ENCODE data around the gene DIP2C.
"Not testable (repeated sequence)": the region's sequence is repeated elsewhere in the genome, so short reads cannot be mapped to it uniquely, and the experiment has no call there.

Gene DIP2C

DNA sequence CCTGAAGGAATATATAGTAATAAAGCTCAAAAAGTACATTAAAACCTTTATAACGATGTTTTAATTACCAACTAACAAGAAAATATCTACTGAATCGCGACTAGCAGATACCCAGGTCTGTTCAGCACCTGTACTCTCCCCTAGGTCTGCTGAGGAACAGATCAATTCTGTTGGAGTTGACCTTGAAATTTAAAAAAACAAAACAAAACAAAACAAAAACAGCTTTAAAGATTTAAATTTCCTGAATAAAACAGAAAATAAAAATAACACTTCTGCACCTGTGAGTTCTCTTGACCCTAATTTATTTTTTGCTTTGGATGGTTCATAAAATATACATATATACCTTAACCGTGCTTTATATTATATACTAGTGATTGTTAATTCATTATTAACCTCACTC, 24.6 kb downstream of the DIP2C start:
- Histone ChIP-seq H3K9me3 (replicated peaks; ENCODE audit: low read length) (no peaks in the 10 kb centered on the region), H3K4me2 (ENCODE audit: low read length) (no peak overlapping the region), H3K27me3 (ENCODE audit: control insufficient read depth, insufficient read depth, low read length) (no peaks in the 10 kb centered on the region), H3K4me3 (ENCODE audit: low read length) (no peak overlapping the region), H3K4me1 (ENCODE audit: control insufficient read depth, insufficient read depth, low read length) (peaks cover 10% of the 10 kb centered on the region), H3K36me3 (ENCODE audit: insufficient read depth, low read length) (no peaks in the 10 kb centered on the region), H3K9ac (ENCODE audit: low read depth, low read length) (no peak overlapping the region)

DNA sequence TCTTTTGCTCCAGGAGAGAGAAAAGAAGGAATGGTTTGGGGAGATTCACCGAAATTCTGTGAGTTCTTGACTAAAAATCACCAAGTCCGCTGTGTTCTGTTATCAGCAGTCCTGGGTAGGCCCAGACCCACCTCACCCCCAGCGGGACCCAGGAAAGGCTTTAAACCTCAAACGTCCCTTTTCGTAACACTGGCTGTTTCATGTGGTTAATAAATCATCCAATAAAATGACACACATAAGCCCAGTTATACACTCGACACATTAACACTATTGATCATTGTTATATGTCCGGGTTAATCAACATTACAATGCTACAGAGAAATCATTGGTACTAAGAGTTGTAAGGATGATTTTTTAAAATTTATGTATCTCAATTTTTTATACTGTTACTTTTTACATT, 25.2 kb downstream of the DIP2C start:
- Histone ChIP-seq H3K4me3 (ENCODE audit: low read length) (no peak overlapping the region), H3K9ac (ENCODE audit: low read depth, low read length) (no peak overlapping the region), H3K27me3 (ENCODE audit: control insufficient read depth, insufficient read depth, low read length) (no peaks in the 10 kb centered on the region), H3K4me2 (ENCODE audit: low read length) (no peak overlapping the region), H3K4me1 (ENCODE audit: control insufficient read depth, insufficient read depth, low read length) (peaks cover 15% of the 10 kb centered on the region), H3K9me3 (replicated peaks; ENCODE audit: low read length) (no peaks in the 10 kb centered on the region), H3K36me3 (ENCODE audit: insufficient read depth, low read length) (no peaks in the 10 kb centered on the region)

DNA sequence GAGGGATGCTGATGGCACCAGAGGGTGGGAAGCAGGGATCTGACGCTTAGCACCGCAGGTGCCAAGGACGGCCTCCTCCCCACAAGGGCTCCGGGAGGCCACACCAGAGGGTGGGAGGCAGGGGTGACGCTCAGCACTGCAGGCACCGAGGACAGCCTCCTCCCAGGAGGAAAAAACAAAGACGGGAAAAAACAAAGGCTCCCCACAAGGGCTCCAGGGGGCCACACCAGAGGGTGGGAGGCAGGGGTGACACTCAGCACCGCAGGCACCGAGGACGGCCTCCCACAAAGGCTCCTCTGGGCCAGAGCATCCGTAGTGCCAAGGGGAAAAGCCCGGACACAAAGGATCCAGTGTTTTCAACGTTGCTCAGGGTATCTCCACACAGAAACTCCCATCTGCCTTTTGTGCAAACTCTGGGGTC, 25.6 kb downstream of the DIP2C start:
- H3K4me2 ChIP-seq (ENCODE audit: low read length), result no peak overlapping the region
- no peaks in the 10 kb centered on the region for H3K27me3 ChIP-seq (ENCODE audit: control insufficient read depth, insufficient read depth, low read length)
- no peak overlapping the region for H3K4me3 ChIP-seq (ENCODE audit: low read length)
- H3K36me3 ChIP-seq (ENCODE audit: insufficient read depth, low read length), result no peaks in the 10 kb centered on the region
- H3K9me3 ChIP-seq (replicated peaks; ENCODE audit: low read length), result no peaks in the 10 kb centered on the region
- peaks cover 19% of the 10 kb centered on the region for H3K4me1 ChIP-seq (ENCODE audit: control insufficient read depth, insufficient read depth, low read length)
- H3K9ac ChIP-seq (ENCODE audit: low read depth, low read length), result no peak overlapping the region

DNA sequence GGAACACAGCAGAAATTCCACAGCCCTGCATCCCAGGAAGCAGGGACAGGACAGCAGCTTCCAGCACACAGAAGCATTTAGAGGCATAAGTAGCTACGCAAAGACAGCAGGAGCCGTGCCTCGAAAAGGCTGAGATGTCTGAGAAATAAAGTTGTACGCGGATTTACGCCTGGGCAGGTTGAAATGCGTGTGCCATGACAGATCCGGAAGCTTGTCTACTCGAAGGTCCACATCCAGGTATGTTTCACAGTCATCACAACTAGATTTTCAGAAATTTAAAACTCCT, 26.1 kb downstream of the DIP2C start:
- peaks cover 19% of the 10 kb centered on the region for H3K4me1 ChIP-seq (ENCODE audit: control insufficient read depth, insufficient read depth, low read length)
- H3K27me3 ChIP-seq (ENCODE audit: control insufficient read depth, insufficient read depth, low read length), result no peaks in the 10 kb centered on the region
- H3K36me3 ChIP-seq (ENCODE audit: insufficient read depth, low read length), result no peaks in the 10 kb centered on the region
- no peak overlapping the region for H3K9ac ChIP-seq (ENCODE audit: low read depth, low read length)
- H3K9me3 ChIP-seq (replicated peaks; ENCODE audit: low read length), result no peaks in the 10 kb centered on the region
- no peak overlapping the region for H3K4me2 ChIP-seq (ENCODE audit: low read length)
- H3K4me3 ChIP-seq (ENCODE audit: low read length), result no peak overlapping the region

DNA sequence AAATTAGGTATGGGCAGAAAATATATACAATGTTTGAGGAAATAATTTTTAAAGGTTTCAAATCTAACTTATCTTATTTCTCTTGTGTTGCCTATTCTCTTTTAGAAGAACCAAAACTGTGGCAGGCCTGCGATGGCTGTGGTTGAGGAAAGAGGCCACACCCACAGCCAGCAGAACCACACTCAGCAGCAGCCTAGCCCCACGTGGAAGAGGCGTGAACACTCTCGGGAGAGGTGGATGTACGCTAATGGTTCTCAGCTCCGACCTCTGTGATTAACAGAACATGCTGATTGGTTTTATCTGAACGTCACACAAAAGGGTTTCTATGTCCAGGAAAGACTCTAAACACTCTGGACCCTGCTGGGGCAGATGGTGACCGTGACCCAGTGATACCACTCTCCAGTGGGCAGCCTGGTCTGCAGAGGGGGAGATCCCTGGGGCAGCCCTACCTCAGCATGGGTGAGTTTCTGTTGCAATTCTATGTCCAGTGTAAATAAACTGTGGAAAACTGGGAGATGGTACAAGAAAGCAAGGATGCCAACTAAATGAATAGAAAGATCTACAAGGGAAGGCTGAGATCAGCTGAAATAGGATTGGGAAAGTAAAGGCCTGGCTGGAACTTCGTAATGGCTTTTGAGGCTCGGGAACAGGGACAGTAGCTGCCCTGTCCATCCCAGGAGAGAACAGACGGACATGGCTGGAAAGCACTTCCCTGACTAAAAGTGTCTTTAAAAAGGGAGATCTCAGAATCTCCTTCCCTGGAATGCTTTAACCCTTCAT, 26.6 kb downstream of the DIP2C start:
- no peaks in the 10 kb centered on the region for H3K27me3 ChIP-seq (ENCODE audit: control insufficient read depth, insufficient read depth, low read length)
- H3K4me3 ChIP-seq (ENCODE audit: low read length), result no peak overlapping the region
- H3K9me3 ChIP-seq (replicated peaks; ENCODE audit: low read length), result no peaks in the 10 kb centered on the region
- no peak overlapping the region for H3K9ac ChIP-seq (ENCODE audit: low read depth, low read length)
- H3K36me3 ChIP-seq (ENCODE audit: insufficient read depth, low read length), result no peaks in the 10 kb centered on the region
- H3K4me2 ChIP-seq (ENCODE audit: low read length), result no peak overlapping the region
- peaks cover 19% of the 10 kb centered on the region for H3K4me1 ChIP-seq (ENCODE audit: control insufficient read depth, insufficient read depth, low read length)

DNA sequence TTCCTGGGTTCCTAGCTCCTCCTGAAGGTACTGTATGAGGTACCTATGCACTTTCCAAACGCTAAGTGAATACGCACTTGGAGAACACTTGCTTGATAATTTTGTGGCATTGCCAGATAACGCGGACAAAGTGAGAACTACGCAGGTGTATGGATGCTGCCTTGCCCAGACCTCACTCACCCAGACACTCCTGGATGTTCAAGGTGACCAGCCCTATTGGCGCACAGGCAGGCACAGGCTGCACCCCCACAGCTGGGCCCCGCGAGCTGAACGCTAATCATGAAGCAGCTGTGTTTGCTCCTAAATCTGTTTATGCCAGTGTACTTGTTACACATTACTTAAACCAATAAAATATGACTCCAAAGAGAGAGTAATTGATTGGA, 27.3 kb downstream of the DIP2C start:
- Histone ChIP-seq H3K27me3 (ENCODE audit: control insufficient read depth, insufficient read depth, low read length) (no peaks in the 10 kb centered on the region), H3K9ac (ENCODE audit: low read depth, low read length) (no peak overlapping the region), H3K4me3 (ENCODE audit: low read length) (no peak overlapping the region), H3K4me2 (ENCODE audit: low read length) (no peak overlapping the region), H3K36me3 (ENCODE audit: insufficient read depth, low read length) (no peaks in the 10 kb centered on the region), H3K4me1 (ENCODE audit: control insufficient read depth, insufficient read depth, low read length) (peaks cover 19% of the 10 kb centered on the region), H3K9me3 (replicated peaks; ENCODE audit: low read length) (no peaks in the 10 kb centered on the region)

DNA sequence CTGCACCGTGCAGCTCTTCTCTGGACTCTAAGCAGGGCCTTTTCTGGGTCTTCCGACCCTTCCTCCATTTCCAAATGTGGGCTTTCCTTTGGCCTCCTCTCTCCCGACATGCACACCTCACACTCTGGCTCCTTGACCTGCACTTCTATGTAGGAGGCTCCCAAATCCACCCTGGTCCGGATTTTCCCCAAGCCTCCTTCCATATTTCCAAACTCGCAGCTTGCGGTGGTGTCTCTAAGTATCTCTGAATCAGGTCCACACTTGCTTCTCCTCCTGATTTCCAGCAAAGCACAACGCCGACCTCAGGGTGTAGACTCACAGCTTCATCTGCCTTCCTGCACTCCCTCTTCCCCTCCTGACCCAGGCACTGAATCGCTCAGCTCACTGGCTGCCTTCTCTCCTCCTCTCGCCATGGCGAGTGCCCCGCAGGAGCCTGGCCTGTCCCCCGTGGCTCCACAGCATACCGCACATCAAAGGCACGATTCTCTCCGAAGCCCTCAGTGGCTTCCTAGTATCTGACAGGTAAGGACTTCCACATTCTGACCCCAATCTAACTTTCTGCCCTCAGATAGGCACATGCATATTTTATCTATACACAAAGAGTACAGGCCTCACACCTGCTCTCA, 27.8 kb downstream of the DIP2C start:
- Histone ChIP-seq H3K27me3 (ENCODE audit: control insufficient read depth, insufficient read depth, low read length) (no peaks in the 10 kb centered on the region), H3K36me3 (ENCODE audit: insufficient read depth, low read length) (no peaks in the 10 kb centered on the region), H3K4me3 (ENCODE audit: low read length) (no peak overlapping the region), H3K9me3 (replicated peaks; ENCODE audit: low read length) (no peaks in the 10 kb centered on the region), H3K4me1 (ENCODE audit: control insufficient read depth, insufficient read depth, low read length) (peaks cover 19% of the 10 kb centered on the region), H3K9ac (ENCODE audit: low read depth, low read length) (no peak overlapping the region), H3K4me2 (ENCODE audit: low read length) (no peak overlapping the region)

DNA sequence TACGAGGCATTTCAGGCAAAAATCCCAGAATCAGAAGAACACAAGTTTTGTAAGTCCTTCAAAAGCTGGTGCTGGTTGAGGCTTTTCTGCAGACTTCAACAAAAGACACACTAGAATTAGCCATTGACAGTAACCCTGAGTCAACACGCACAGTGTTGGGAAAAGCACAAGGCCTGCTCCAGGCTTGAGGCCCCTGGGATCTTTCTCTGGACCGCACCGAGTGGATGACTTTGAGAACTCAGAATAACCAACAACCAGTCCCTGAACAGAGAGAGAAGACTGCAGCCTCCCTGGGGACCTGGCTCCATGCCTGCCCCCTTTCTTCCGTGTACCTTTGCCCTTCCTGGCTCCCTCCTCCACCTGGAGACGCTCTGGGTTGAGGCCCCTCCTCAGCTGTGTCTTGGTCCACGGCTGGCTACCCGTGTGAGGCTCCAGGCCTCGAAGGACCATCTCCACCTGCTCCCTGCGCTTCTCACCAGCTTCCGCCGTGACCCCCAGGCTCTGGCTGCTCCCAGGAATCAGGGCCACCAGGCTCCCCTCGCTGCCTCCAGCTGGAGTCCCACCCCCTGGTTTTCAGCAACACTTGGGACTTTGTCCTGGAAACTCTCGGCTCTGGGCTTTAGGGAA, 28.4 kb downstream of the DIP2C start:
- Histone ChIP-seq H3K4me1 (ENCODE audit: control insufficient read depth, insufficient read depth, low read length) (peaks cover 19% of the 10 kb centered on the region), H3K4me3 (ENCODE audit: low read length) (no peak overlapping the region), H3K27me3 (ENCODE audit: control insufficient read depth, insufficient read depth, low read length) (no peaks in the 10 kb centered on the region), H3K9me3 (replicated peaks; ENCODE audit: low read length) (no peaks in the 10 kb centered on the region), H3K36me3 (ENCODE audit: insufficient read depth, low read length) (no peaks in the 10 kb centered on the region), H3K4me2 (ENCODE audit: low read length) (no peak overlapping the region), H3K9ac (ENCODE audit: low read depth, low read length) (peak overlapping the region; percentile 72)

DNA sequence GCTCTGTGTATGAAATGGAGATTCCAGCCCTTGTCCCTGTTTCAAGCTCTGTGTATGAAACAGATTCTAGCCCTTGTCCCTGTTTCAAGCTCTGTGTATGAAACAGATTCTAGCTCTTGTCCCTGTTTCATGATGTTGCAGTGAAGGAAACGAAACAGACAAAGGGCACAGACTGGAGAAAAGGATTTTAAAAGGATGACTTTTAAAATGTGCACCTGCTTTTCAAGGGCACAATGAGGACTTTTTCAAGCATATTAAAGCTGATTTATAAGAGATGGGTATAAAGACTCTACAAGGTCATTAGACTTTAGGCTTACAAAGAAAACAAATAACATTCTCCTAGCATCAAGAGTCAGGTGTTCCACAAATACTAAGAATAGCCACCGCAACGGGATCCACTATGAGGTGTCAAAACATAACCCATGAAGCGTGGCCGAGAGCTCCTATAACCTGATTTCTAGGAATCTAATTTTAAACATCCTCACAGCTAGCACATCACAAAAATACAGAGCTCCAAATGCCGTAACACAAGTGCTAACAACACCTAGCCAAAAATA, 29.0 kb downstream of the DIP2C start:
- Histone ChIP-seq H3K4me1 (ENCODE audit: control insufficient read depth, insufficient read depth, low read length) (peaks cover 19% of the 10 kb centered on the region), H3K4me2 (ENCODE audit: low read length) (no peak overlapping the region), H3K9ac (ENCODE audit: low read depth, low read length) (peak overlapping the region; percentile 72), H3K36me3 (ENCODE audit: insufficient read depth, low read length) (no peaks in the 10 kb centered on the region), H3K27me3 (ENCODE audit: control insufficient read depth, insufficient read depth, low read length) (no peaks in the 10 kb centered on the region), H3K9me3 (replicated peaks; ENCODE audit: low read length) (no peaks in the 10 kb centered on the region), H3K4me3 (ENCODE audit: low read length) (no peak overlapping the region)

DNA sequence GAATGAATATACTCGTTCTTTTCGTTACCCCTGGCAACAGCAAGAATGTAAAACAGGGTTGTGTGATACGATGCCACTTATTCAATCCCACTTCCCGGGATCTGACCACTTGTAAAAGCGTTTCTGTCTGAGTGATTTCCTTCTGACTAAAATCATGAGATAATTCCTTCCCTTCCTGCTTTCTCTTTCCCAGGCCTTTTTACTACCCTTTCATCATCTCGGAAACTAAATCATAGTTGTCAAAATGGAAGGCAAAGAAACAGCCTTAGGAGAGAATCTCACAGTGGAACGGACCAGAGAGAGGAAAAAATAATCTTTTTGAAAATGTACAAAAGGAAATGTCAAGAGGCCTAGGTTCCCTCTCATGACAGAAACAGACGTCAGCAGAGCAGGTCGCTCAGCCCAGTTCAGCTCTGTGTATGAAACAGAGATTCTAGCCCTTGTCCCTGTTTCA, 29.8 kb downstream of the DIP2C start:
- H3K36me3 ChIP-seq (ENCODE audit: insufficient read depth, low read length), result no peaks in the 10 kb centered on the region
- H3K4me3 ChIP-seq (ENCODE audit: low read length), result peak overlapping the region; percentile 8
- peak overlapping the region; percentile 55 for H3K4me2 ChIP-seq (ENCODE audit: low read length)
- no peaks in the 10 kb centered on the region for H3K27me3 ChIP-seq (ENCODE audit: control insufficient read depth, insufficient read depth, low read length)
- H3K4me1 ChIP-seq (ENCODE audit: control insufficient read depth, insufficient read depth, low read length), result peaks cover 19% of the 10 kb centered on the region
- no peaks in the 10 kb centered on the region for H3K9me3 ChIP-seq (replicated peaks; ENCODE audit: low read length)
- peak overlapping the region; percentile 72 for H3K9ac ChIP-seq (ENCODE audit: low read depth, low read length)

DNA sequence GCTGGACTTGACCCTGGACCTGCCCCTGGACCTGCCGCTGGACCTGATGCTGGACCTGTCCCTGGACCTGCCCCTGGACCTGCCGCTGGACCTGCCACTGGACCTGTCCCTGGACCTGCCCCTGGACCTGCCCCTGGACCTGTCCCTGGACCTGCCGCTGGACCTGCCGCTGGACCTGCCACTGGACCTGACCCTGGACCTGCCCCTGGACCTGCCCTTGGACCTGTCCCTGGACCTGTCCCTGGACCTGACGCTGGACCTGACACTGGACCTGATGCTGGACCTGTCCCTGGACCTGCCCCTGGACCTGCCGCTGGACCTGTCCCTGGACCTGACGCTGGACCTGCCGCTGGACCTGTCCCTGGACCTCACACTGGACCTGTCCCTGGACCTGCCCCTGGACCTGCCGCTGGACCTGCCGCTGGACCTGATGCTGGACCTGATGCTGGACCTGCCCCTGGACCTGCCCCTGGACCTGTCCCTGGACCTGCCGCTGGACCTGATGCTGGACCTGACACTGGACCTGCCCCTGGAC, 31.6 kb downstream of the DIP2C start:
- H3K4me1 ChIP-seq (ENCODE audit: control insufficient read depth, insufficient read depth, low read length), result peaks cover 19% of the 10 kb centered on the region
- H3K36me3 ChIP-seq (ENCODE audit: insufficient read depth, low read length); H3K4me3 ChIP-seq (ENCODE audit: low read length); H3K27me3 ChIP-seq (ENCODE audit: control insufficient read depth, insufficient read depth, low read length); H3K4me2 ChIP-seq (ENCODE audit: low read length); H3K9ac ChIP-seq (ENCODE audit: low read depth, low read length); H3K9me3 ChIP-seq (replicated peaks; ENCODE audit: low read length): not testable (repeated sequence)
